Pancreas (tissue), 10 donors: Measurements from ENCODE around the gene HVCN1. TPM values are rescaled to one million over a fixed set of nuclear protein-coding genes. Genes with fewer than 3 reads are reported as not detected.

Experiments
- ATAC-seq, 4 donors: fragments of 200-7000 bp; cut with Tn5 transposase; one replicate each; pipeline versions ENCODE4 v1.8.0 to v1.9.1; 2020; ENCODE audit warnings: mild to moderate bottlenecking in 4 of 4, moderate library complexity in 4 of 4
- DNase-seq, 6 donors: peaks; one replicate each; pipeline ENCODE4 v3.0.0-alpha.2; 2020
- FAIRE-seq: peaks from 2 replicates; lab custom pipeline; 2012; peaks lifted over from hg19 to GRCh38; lab: Jason Lieb, UNC
- H3K27ac ChIP-seq, 4 donors: fragments of 200-600 bp; sonication (generic); 1 replicate in 3 of 4; 2 replicates in 1 of 4; pipeline versions ENCODE4 v1.5.0 to v1.8.0; 2020
- H3K27me3 ChIP-seq, 4 donors: fragments of 200-600 bp; one replicate each; pipeline ENCODE4 v1.8.0; 2021
- H3K36me3 ChIP-seq, 3 donors: fragments of 200-600 bp; sonication (generic) in 1 of 3; one replicate each; pipeline versions ENCODE4 v1.5.0 to v1.8.0; 2020 to 2021
- H3K4me1 ChIP-seq, 3 donors: fragments of 200-600 bp; one replicate each; pipeline ENCODE4 v1.8.0; 2021
- H3K4me3 ChIP-seq, 4 donors: fragments of 200-600 bp; sonication (generic) in 2 of 4; one replicate each; pipeline versions ENCODE4 v1.5.0 to v1.8.0; 2020 to 2021
- H3K9me3 ChIP-seq, 4 donors: fragments of 200-600 bp; one replicate each; pipeline ENCODE4 v1.8.0; 2021
- WGBS, 2 donors: extraction: QIAGEN DNeasy Blood & Tissue Kit; methylation state at CpG; one replicate each; pipeline ENCODE4 v1.1.7; 2013; 5-methylcytosine and 5-hydroxymethylcytosine counted together
- intact Hi-C, 3 donors: fragments of 100-400 bp; cut with DNase I; formaldehyde crosslinking; loops; one replicate each; pipeline versions ENCODE4 v1.11.1 to v1.14.2; 2022
- polyA plus RNA-seq, 2 donors: library from polyadenylated mRNA; stranded (reverse); fragments of 200-250 nt; gene quantifications; one replicate each; pipeline ENCODE4 v1.2.3, GENCODE V29; 2013
- total RNA-seq, 6 donors: library from RNA; stranded (reverse); fragmentation: NEBNext Ultra II Directional in 4 of 6; extraction: Animal tissue kit (Norgen Biotek cat#: 25700) in 4 of 6; gene quantifications; one replicate each; pipeline versions ENCODE4 v1.2.1 to v1.2.4, GENCODE V29; 2021 to 2023
- TF ChIP-seq, protein P1 (sequence below), 4 donors: fragments of 200-600 bp; sonication (generic) in 3 of 4; IDR thresholded peaks; one replicate each; pipeline versions ENCODE4 v1.5.0 to v1.8.0; 2021; ENCODE audit warnings: antibody characterized with exemption in 4 of 4
- donor health status: healthy with polysubstance abuse.
- donor health status: DM: no; HTN: no; CAD: no; lungs with moderate emphysema.
- donor health status: DM: no; HTN: no; CAD: no.
- donor health status: control.
- donor health status: control.
- donor health status: Bipolar disorder and iron deficiency.
- donor health status: DM: yes; HTN: yes; CAD: no.
- donor health status: DM: no; HTN: no; CAD: no.
- donor health status: DM: no; HTN: no; CAD: no.
- donor health status: DM: yes; HTN: yes; CAD: no.

HVCN1 gene
- total and polyA plus RNA-seq, 8 donors = 0.42 to 5.2 (median 1.3) TPM

DNA sequence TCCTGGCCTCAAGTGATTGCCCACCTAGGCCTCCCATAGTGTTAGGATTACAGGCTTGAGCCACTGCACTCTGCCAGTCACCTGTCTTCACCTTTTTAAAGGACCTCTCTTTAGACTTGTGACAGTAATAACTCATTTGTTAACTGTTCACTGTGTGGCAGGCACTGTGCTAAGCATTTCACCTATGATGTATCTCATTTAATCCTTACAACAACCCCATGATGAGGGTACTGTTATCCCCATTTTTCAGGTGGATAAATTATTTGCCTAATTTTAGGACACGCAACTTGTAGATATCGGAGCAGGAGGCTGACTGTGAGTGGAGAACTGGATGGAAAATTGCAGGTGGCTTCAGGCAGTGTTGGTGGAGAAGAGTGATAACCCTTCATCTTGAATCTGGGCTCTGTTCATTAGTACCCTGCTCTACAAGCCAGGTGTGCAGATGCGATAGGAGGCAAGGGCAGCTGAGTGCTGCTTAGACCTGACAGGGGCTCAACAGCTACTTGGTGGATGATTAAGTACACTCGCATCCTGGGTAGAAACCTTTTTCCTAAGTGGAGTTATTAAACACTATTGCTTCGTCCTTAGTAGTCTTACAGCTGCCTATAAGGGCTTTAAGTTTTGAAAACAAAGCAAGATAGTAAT is 72.3 kb downstream of the HVCN1 start:
- H3K4me1 ChIP-seq = peaks cover 0 to 8% (median 0%) of the 10 kb centered on the region in 3 donors
- H3K4me3 ChIP-seq = no peak overlapping the region
- no peaks in the 10 kb centered on the region for H3K27me3 ChIP-seq
- FAIRE-seq (no peak), ATAC-seq (no peak), DNase-seq (no peak)
- no peaks in the 10 kb centered on the region for H3K9me3 ChIP-seq
- H3K27ac ChIP-seq = no peak overlapping the region
- H3K36me3 ChIP-seq = no peaks in the 10 kb centered on the region
- 90 to 93% methylated on average over 5 of the region's 5 CpGs for WGBS, 2 donors
- TF ChIP-seq, protein P1, sequence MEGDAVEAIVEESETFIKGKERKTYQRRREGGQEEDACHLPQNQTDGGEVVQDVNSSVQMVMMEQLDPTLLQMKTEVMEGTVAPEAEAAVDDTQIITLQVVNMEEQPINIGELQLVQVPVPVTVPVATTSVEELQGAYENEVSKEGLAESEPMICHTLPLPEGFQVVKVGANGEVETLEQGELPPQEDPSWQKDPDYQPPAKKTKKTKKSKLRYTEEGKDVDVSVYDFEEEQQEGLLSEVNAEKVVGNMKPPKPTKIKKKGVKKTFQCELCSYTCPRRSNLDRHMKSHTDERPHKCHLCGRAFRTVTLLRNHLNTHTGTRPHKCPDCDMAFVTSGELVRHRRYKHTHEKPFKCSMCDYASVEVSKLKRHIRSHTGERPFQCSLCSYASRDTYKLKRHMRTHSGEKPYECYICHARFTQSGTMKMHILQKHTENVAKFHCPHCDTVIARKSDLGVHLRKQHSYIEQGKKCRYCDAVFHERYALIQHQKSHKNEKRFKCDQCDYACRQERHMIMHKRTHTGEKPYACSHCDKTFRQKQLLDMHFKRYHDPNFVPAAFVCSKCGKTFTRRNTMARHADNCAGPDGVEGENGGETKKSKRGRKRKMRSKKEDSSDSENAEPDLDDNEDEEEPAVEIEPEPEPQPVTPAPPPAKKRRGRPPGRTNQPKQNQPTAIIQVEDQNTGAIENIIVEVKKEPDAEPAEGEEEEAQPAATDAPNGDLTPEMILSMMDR (IDR thresholded peaks at IDR 0.05) = no peak
- intact Hi-C loops = no loop called here

DNA sequence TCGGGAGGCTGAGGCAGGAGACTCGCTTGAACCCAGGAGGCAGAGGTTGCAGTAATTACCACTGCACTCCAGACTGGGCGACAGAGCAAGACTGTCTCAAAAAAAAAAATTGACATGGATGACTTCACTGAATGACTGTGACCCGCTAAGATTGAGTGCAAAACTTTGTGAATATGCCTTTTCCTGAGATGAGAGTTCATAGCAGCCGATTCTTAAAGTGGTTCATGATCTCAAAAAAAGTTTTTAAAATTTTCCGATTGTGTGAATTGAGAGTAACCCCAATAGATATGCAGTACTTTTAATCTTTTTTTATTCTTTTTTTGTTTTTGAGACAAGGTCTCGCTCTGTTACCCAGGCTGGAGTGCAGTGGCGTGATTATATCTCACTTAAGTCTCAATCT is 73.7 kb downstream of the HVCN1 start:
- 89 to 93% methylated on average over 8 of the region's 8 CpGs for WGBS, 2 donors
- ATAC-seq = no peak
- Histone ChIP-seq H3K36me3 (no peaks in the 10 kb centered on the region), H3K9me3 (no peaks in the 10 kb centered on the region), H3K4me3 (no peak overlapping the region), H3K27ac (no peak overlapping the region), H3K4me1 (peaks cover 0 to 8% (median 0%) of the 10 kb centered on the region in 3 donors), H3K27me3 (no peaks in the 10 kb centered on the region)
- intact Hi-C loops = no loop called here
- TF ChIP-seq, protein P1 (IDR thresholded peaks at IDR 0.05) = no peak
- no peak for DNase-seq
- FAIRE-seq = no peak

DNA sequence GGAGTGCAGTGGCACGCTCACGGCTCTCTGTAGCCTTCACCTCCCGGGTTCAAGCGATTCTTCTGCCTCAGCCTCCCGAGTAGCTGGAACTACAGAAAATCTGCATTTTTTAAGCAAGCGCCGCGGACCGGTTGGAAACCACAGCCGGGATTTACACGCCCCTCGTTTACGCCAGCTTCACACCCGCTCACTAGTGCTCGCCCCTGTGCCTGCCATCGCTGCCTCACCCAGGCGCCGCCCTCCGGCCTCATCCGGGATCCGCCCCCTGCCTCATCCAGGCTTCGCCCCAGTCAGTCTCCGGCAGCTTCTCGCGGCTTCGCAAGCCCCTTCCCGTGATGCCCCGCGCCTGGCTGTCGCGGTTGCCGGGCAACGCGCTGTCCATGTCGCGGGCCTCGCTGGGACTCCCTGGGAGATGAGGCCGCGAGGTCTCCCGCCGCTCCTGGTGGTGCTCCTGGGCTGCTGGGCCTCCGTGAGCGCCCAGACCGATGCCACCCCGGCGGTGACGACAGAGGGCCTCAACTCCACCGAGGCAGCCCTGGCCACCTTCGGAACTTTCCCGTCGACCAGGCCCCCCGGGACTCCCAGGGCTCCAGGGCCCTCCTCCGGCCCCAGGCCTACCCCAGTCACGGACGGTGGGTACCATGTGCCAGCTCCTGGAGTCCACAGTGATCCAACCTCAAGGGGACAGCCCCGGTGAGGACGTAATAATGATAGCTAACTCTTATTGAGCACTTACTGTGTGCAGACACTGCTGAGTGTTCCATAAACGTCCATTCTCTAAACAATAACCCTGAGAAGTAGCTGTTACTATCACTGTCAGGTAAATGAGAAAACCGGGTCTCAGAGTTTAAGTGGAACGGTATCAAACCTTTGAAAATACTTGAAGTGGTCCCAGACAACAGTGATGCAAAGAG is 74.9 kb downstream of the HVCN1 start, which contains the start of gene TCTN1:
TCTN1 (plus strand) TSS at position 359 of the 914 bp plus-strand sequence; CDS start at position 413, 54 bp downstream.
- Histone ChIP-seq H3K9me3 (no peaks in the 10 kb centered on the region), H3K4me1 (peaks cover 0 to 8% (median 0%) of the 10 kb centered on the region in 3 donors), H3K27ac (peak within 1 kb of the TSS in 3 of 4 donors; percentile 46 to 67 (median 58)), H3K36me3 (no peaks in the 10 kb centered on the region), H3K4me3 (peak within 1 kb of the TSS; percentile 38 to 68 (median 63)), H3K27me3 (no peaks in the 10 kb centered on the region)
- whole genome bisulfite sequencing, 2 donors = 2% methylated on average over 58 to 60 of the region's 60 CpGs
- DNase-seq (peak; percentile 94 to 98 (median 96)), FAIRE-seq (no peak), ATAC-seq (peak; percentile 99 to 100 (median 99))
- TF ChIP-seq, protein P1 (IDR thresholded peaks at IDR 0.05) = no peak
- intact Hi-C loops = no loop called here

DNA sequence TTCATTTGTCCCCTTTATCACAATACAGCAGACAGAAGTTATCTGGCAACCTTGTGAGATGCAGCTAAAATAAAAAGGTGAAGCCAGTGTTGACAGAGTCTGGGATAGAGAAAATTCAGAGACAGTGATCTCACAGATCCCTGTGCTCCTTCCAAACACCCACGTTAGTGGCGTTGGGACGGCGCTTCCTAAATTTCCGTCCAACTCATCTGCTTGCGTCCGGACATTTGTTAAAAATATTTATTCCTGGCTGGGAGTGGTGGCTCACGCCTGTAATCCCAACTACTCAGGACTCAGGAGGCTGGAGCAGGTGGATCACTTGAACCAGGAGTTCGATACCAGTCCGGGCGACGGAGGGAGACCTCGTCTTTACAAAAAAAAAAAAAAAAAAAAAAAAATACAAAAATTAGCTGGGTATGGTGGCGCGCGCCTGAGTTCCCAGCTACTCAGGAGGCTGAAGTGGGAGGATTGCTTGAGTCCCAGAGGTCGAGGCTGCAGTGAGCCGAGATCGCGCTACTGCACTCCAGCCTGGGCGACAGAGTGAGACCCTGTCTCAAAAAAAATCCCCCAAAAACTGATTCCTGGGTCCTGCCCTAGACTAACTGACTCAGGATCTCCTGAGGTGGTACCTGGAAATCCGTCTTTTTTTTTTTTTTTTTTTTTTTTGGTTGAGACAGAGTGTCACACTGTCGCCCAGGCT is 75.7 kb downstream of the HVCN1 start:
- Histone ChIP-seq H3K27me3 (no peaks in the 10 kb centered on the region), H3K4me1 (peaks cover 0 to 8% (median 0%) of the 10 kb centered on the region in 3 donors), H3K27ac (peak overlapping the region in 2 of 4 donors; percentile 58 to 67), H3K9me3 (no peaks in the 10 kb centered on the region), H3K36me3 (no peaks in the 10 kb centered on the region), H3K4me3 (peak overlapping the region; percentile 38 to 68 (median 63))
- FAIRE-seq (no peak), DNase-seq (no peak), ATAC-seq (peak in 2 of 4 donors; percentile 2 to 27)
- TF ChIP-seq, protein P1 (IDR thresholded peaks at IDR 0.05) = no peak
- intact Hi-C loops = no loop called here
- WGBS, 2 donors = 74 to 79% methylated on average over 22 to 23 of the region's 23 CpGs
